ENCODE results near the gene FHIT. TPM values are rescaled to one million over a fixed set of nuclear protein-coding genes. Genes with fewer than 3 reads are reported as not detected.

Gene FHIT
- total RNA-seq, 4 donors from 2014 or later, result 7.5 to 20.1 (median 13.5) TPM

- intact Hi-C loops (cut with DNase I; ENCODE audit: low total_unique reads), result no loop called here
- H3K27ac ChIP-seq, result no peak overlapping the region
- no peaks in the 10 kb centered on the region for H3K36me3 ChIP-seq
- no peak overlapping the region for H3K4me3 ChIP-seq
- TF ChIP-seq EP300 (IDR thresholded peaks at IDR 0.05; ENCODE audit: low read depth) (no peak), POLR2AphosphoS5 (IDR thresholded peaks at IDR 0.05) (no peak), CTCF (IDR thresholded peaks at IDR 0.05) (no peak), POLR2A (IDR thresholded peaks at IDR 0.05) (no peak)
- WGBS, 2 donors (ENCODE audit: low coverage in 1 of 2), result 87 to 88% methylated on average over 3 to 4 of the region's 4 CpGs
- no peaks in the 10 kb centered on the region for H3K27me3 ChIP-seq
- in situ Hi-C loops (cut with MboI; ENCODE audit: low pct_ligation_motif_present in 1 of 4, low pct_unique_long_range_greater_than_20kb in 1 of 4, low sequenced_read_pairs in 3 of 4), result no loop called here
- H3K9me3 ChIP-seq, result no peaks in the 10 kb centered on the region
- H3K4me1 ChIP-seq, result no peaks in the 10 kb centered on the region
- DNase-seq, result no peak
Observed at GRCh38 chr3:61005591-61005990, 245.7 kb downstream of the FHIT start.

DNA sequence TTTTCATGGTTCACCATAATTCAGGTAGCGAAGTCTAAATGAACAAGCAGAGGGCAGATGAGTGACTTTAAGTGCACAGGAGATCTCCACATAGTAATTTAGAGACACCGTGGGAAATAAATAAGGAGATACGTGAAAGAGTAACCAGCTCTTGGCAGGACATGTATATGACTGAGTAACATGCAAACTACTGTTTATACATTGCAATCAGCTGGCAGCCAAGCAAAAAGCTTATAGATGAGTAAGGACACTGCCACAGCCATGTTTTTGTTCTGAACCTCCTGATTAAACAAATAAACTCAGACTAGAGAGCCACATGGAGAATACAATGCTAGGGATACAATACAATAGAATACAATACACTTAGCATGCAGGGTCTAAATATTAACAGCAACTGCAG lies 252.4 kb downstream of the FHIT start:
- no peaks in the 10 kb centered on the region for H3K9me3 ChIP-seq
- intact Hi-C loops (cut with DNase I; ENCODE audit: low total_unique reads) (no loop called here), in situ Hi-C loops (cut with MboI; ENCODE audit: low pct_ligation_motif_present in 1 of 4, low pct_unique_long_range_greater_than_20kb in 1 of 4, low sequenced_read_pairs in 3 of 4) (no loop called here)
- H3K4me1 ChIP-seq, result no peaks in the 10 kb centered on the region
- no peak overlapping the region for H3K4me3 ChIP-seq
- no peaks in the 10 kb centered on the region for H3K27me3 ChIP-seq
- DNase-seq, result no peak
- 53 to 60% methylated on average over 3 of the region's 3 CpGs for WGBS, 2 donors (ENCODE audit: low coverage in 1 of 2)
- TF ChIP-seq CTCF (IDR thresholded peaks at IDR 0.05) (no peak), POLR2A (IDR thresholded peaks at IDR 0.05) (no peak), EP300 (IDR thresholded peaks at IDR 0.05; ENCODE audit: low read depth) (no peak), POLR2AphosphoS5 (IDR thresholded peaks at IDR 0.05) (no peak)
- no peak overlapping the region for H3K27ac ChIP-seq
- H3K36me3 ChIP-seq, result no peaks in the 10 kb centered on the region

GRCh38 chr3:60992395-60992794 lies 258.9 kb downstream of the FHIT start:
- no peaks in the 10 kb centered on the region for H3K27me3 ChIP-seq
- intact Hi-C loops (cut with DNase I; ENCODE audit: low total_unique reads), result no loop called here
- no peaks in the 10 kb centered on the region for H3K36me3 ChIP-seq
- H3K27ac ChIP-seq, result no peak overlapping the region
- no peaks in the 10 kb centered on the region for H3K9me3 ChIP-seq
- H3K4me3 ChIP-seq, result no peak overlapping the region
- no peaks in the 10 kb centered on the region for H3K4me1 ChIP-seq
- WGBS, 2 donors (ENCODE audit: low coverage in 1 of 2), result 57 to 63% methylated on average over 5 of the region's 5 CpGs
- in situ Hi-C loops (cut with MboI; ENCODE audit: low pct_ligation_motif_present in 1 of 4, low pct_unique_long_range_greater_than_20kb in 1 of 4, low sequenced_read_pairs in 3 of 4), result no loop called here
- no peak for DNase-seq
- TF ChIP-seq CTCF (IDR thresholded peaks at IDR 0.05), result no peak
- no peak for TF ChIP-seq POLR2AphosphoS5 (IDR thresholded peaks at IDR 0.05)
- no peak for TF ChIP-seq POLR2A (IDR thresholded peaks at IDR 0.05)
- no peak for TF ChIP-seq EP300 (IDR thresholded peaks at IDR 0.05; ENCODE audit: low read depth)

DNA sequence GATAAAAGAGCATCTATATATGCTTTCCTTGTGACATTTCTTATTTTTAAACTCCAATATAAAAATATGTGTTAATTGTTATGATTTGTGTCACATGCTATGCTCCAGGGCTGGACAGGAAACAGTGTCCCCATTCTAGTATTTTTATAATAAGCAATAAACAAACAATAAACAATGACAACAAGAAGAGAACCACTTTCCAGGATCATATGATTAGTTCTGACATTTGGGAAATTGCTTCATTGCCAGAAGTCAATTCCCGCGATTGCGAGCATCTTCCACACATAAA lies 260.9 kb downstream of the FHIT start:
- Histone ChIP-seq H3K27me3 (no peaks in the 10 kb centered on the region), H3K4me3 (no peak overlapping the region), H3K27ac (no peak overlapping the region), H3K4me1 (no peaks in the 10 kb centered on the region), H3K9me3 (no peaks in the 10 kb centered on the region), H3K36me3 (no peaks in the 10 kb centered on the region)
- WGBS, 2 donors (ENCODE audit: low coverage in 1 of 2), result 91 to 96% methylated on average over 3 of the region's 3 CpGs
- DNase-seq, result no peak
- intact Hi-C loops (cut with DNase I; ENCODE audit: low total_unique reads) (no loop called here), in situ Hi-C loops (cut with MboI; ENCODE audit: low pct_ligation_motif_present in 1 of 4, low pct_unique_long_range_greater_than_20kb in 1 of 4, low sequenced_read_pairs in 3 of 4) (no loop called here)
- TF ChIP-seq EP300 (IDR thresholded peaks at IDR 0.05; ENCODE audit: low read depth) (no peak), POLR2AphosphoS5 (IDR thresholded peaks at IDR 0.05) (no peak), CTCF (IDR thresholded peaks at IDR 0.05) (no peak), POLR2A (IDR thresholded peaks at IDR 0.05) (no peak)

Data from transverse colon (tissue), 4 donors.